Stimulated activated CD4-positive, alpha-beta T cell treated with anti-CD3 and anti-CD28 coated beads, Interleukin-1b, Interleukin-23, amount 100 ng/mL, for 48 hours (primary cell): Measurements from ENCODE around the gene USP2.

Experiments
- DNase-seq: peaks from one replicate; pipeline ENCODE4 v3.0.0-alpha.2; 2020

Gene USP2

GRCh38 chr11:119340335-119341221 is 40.9 kb downstream of the USP2 start, which contains the start of gene C1QTNF5:
TSS of gene C1QTNF5 (minus strand) at chr11:119340883. CDS start at chr11:119340397, 486 bp downstream.
- DNase-seq, result no peak

- no peak for DNase-seq
Measured at GRCh38 chr11:119339589-119340334, 41.7 kb downstream of the USP2 start.

- DNase-seq, result no peak
Measured at GRCh38 chr11:119338965-119339588, 42.4 kb downstream of the USP2 start.

- peak; percentile 69 for DNase-seq
Measured at GRCh38 chr11:119338318-119338890, 43.1 kb downstream of the USP2 start.

GRCh38 chr11:119337581-119338317 is 43.7 kb downstream of the USP2 start:
- no peak for DNase-seq

GRCh38 chr11:119336744-119337469 is 44.6 kb downstream of the USP2 start:
- no peak for DNase-seq

GRCh38 chr11:119335655-119336543 is 45.6 kb downstream of the USP2 start:
- no peak for DNase-seq

- DNase-seq, result no peak
Measured at GRCh38 chr11:119335091-119335654, 46.3 kb downstream of the USP2 start.

GRCh38 chr11:119334174-119334930 is 47.1 kb downstream of the USP2 start, which contains the start of gene RNF26:
TSS of gene RNF26 (plus strand) at chr11:119334527. CDS start at chr11:119335123, 596 bp downstream.
- DNase-seq, result peak; percentile 95

GRCh38 chr11:119332111-119332765 is 49.3 kb downstream of the USP2 start:
- no peak for DNase-seq

- no peak for DNase-seq
Measured at GRCh38 chr11:119330237-119330636, 51.3 kb downstream of the USP2 start.

- no peak for DNase-seq
Measured at GRCh38 chr11:119329320-119329719, 52.2 kb downstream of the USP2 start.

GRCh38 chr11:119324189-119324588 is 57.3 kb downstream of the USP2 start:
- no peak for DNase-seq

GRCh38 chr11:119323532-119324033 is 57.9 kb downstream of the USP2 start:
- peak; percentile 79 for DNase-seq

- DNase-seq, result no peak
Measured at GRCh38 chr11:119322921-119323531, 58.5 kb downstream of the USP2 start.

GRCh38 chr11:119322360-119322739 is 59.1 kb downstream of the USP2 start:
- DNase-seq, result no peak

GRCh38 chr11:119320776-119321524 is 60.5 kb downstream of the USP2 start:
- peak; percentile 50 for DNase-seq
